Measurements from ENCODE around the gene ACBD3.

The ACBD3 gene

DNA sequence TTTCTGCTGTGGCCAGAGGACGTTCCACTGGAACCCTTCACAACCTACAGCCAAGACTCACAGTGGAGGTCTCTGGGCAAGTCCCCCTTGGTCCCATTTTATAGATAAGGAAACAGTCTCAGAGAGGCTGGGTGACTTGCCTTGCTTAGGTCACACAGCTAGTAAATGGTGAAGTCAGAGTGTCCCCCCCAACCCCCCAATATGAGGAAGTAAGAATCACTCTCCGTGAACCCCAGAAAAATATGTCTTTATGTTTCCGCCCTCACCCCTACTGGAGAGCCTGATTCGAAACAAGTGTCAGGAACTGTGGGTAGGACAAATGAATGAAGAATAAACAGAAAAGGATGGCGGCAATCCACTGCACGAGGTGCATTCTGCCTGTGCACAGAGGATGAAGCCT is 67.4 kb downstream of the ACBD3 start:
- TF ChIP-seq, protein P1, sequence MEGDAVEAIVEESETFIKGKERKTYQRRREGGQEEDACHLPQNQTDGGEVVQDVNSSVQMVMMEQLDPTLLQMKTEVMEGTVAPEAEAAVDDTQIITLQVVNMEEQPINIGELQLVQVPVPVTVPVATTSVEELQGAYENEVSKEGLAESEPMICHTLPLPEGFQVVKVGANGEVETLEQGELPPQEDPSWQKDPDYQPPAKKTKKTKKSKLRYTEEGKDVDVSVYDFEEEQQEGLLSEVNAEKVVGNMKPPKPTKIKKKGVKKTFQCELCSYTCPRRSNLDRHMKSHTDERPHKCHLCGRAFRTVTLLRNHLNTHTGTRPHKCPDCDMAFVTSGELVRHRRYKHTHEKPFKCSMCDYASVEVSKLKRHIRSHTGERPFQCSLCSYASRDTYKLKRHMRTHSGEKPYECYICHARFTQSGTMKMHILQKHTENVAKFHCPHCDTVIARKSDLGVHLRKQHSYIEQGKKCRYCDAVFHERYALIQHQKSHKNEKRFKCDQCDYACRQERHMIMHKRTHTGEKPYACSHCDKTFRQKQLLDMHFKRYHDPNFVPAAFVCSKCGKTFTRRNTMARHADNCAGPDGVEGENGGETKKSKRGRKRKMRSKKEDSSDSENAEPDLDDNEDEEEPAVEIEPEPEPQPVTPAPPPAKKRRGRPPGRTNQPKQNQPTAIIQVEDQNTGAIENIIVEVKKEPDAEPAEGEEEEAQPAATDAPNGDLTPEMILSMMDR (IDR thresholded peaks at IDR 0.05; ENCODE audit: insufficient read depth, low read depth, low read length, missing control alignments) = no peak
- H3K4me3 ChIP-seq (ENCODE audit: low read depth, low read length) = no peak overlapping the region
- no peak for DNase-seq (ENCODE audit: low read depth)

- H3K4me3 ChIP-seq (ENCODE audit: low read depth, low read length) = no peak overlapping the region
- no peak for DNase-seq (ENCODE audit: low read depth)
- TF ChIP-seq, protein P1 (IDR thresholded peaks at IDR 0.05; ENCODE audit: insufficient read depth, low read depth, low read length, missing control alignments) = no peak
Observed at GRCh38 chr1:226118357-226118756, 68.2 kb downstream of the ACBD3 start.

GRCh38 chr1:226117330-226117729 is 69.2 kb downstream of the ACBD3 start:
- TF ChIP-seq, protein P1 (IDR thresholded peaks at IDR 0.05; ENCODE audit: insufficient read depth, low read depth, low read length, missing control alignments) = no peak
- H3K4me3 ChIP-seq (ENCODE audit: low read depth, low read length) = no peak overlapping the region
- DNase-seq (ENCODE audit: low read depth) = no peak

- no peak overlapping the region for H3K4me3 ChIP-seq (ENCODE audit: low read depth, low read length)
- TF ChIP-seq, protein P1 (IDR thresholded peaks at IDR 0.05; ENCODE audit: insufficient read depth, low read depth, low read length, missing control alignments) = no peak
- no peak for DNase-seq (ENCODE audit: low read depth)
Observed at GRCh38 chr1:226116673-226117072, 69.9 kb downstream of the ACBD3 start.

GRCh38 chr1:226112626-226113025 is 73.9 kb downstream of the ACBD3 start:
- TF ChIP-seq, protein P1 (IDR thresholded peaks at IDR 0.05; ENCODE audit: insufficient read depth, low read depth, low read length, missing control alignments) = no peak

GRCh38 chr1:226111883-226112261 is 74.7 kb downstream of the ACBD3 start:
- TF ChIP-seq, protein P1 (IDR thresholded peaks at IDR 0.05; ENCODE audit: insufficient read depth, low read depth, low read length, missing control alignments) = no peak
- H3K4me3 ChIP-seq (ENCODE audit: low read depth, low read length) = no peak overlapping the region
- DNase-seq (ENCODE audit: low read depth) = no peak

More at GRCh38 chr1:226112626-226113025, 73.9 kb downstream of the ACBD3 start:
- DNase-seq (ENCODE audit: low read depth) = no peak
- no peak overlapping the region for H3K4me3 ChIP-seq (ENCODE audit: low read depth, low read length)

- DNase-seq (ENCODE audit: low read depth) = no peak
- TF ChIP-seq, protein P1 (IDR thresholded peaks at IDR 0.05; ENCODE audit: insufficient read depth, low read depth, low read length, missing control alignments) = no peak
- H3K4me3 ChIP-seq (ENCODE audit: low read depth, low read length) = peak overlapping the region; percentile 80
Observed at GRCh38 chr1:226111098-226111882, 75.3 kb downstream of the ACBD3 start.

Data from GM12865 (cell line).